GM10266 (cell line): ENCODE results near the gene MEP1A.

Source experiments
- DNase-seq: peaks from one replicate; pipeline ENCODE4 v3.0.0; 2012; ENCODE audit errors: extremely low spot score
- TF ChIP-seq, protein P1 (sequence below): IDR thresholded peaks from 2 replicates; pipeline ENCODE4 v1.5.1; 2012; ENCODE audit warnings: mild to moderate bottlenecking, low read depth; ENCODE audit not compliant: control insufficient read depth, insufficient read depth; ENCODE audit errors: missing control alignments

MEP1A gene

DNA sequence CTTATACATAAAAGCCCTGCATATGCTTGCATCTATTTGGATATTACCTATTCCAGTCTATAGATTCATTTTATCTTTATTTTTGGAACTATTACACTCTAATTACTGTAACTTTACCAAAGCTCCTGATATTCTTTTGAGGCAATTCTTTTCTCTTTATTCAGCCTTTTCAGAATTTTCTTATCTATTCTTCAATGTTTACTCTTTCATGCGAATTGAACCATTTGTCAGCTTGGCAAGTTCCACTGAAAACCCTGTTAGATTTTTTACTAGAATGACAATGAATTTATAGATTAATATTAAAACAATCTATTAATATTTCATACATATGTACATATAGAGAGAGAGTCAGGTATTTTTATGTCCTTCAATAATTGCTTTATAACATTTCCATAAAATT lies 554 bp upstream of the MEP1A start:
- no peak for DNase-seq
- TF ChIP-seq, protein P1, sequence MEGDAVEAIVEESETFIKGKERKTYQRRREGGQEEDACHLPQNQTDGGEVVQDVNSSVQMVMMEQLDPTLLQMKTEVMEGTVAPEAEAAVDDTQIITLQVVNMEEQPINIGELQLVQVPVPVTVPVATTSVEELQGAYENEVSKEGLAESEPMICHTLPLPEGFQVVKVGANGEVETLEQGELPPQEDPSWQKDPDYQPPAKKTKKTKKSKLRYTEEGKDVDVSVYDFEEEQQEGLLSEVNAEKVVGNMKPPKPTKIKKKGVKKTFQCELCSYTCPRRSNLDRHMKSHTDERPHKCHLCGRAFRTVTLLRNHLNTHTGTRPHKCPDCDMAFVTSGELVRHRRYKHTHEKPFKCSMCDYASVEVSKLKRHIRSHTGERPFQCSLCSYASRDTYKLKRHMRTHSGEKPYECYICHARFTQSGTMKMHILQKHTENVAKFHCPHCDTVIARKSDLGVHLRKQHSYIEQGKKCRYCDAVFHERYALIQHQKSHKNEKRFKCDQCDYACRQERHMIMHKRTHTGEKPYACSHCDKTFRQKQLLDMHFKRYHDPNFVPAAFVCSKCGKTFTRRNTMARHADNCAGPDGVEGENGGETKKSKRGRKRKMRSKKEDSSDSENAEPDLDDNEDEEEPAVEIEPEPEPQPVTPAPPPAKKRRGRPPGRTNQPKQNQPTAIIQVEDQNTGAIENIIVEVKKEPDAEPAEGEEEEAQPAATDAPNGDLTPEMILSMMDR, result no peak

DNA sequence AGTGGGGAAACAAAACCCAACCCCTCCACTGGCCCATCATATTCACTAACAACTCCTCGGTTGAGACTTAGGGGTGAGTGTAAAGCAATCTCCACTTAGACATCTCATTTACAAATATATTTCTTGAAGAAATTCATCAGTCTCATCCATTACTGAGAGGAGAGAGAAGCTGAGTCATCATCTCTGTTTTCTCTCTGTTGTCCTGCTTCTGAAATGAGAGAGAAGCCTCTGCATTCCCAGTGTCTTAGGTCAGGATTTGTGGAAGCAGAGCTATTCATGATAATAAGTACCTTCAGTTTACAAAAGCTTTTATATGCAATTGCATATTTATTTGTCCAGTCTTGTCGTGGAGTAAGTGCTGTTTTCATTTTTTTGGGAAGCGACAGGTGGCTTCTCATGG lies 879 bp downstream of the MEP1A start:
- TF ChIP-seq, protein P1, result no peak
- DNase-seq, result no peak

DNA sequence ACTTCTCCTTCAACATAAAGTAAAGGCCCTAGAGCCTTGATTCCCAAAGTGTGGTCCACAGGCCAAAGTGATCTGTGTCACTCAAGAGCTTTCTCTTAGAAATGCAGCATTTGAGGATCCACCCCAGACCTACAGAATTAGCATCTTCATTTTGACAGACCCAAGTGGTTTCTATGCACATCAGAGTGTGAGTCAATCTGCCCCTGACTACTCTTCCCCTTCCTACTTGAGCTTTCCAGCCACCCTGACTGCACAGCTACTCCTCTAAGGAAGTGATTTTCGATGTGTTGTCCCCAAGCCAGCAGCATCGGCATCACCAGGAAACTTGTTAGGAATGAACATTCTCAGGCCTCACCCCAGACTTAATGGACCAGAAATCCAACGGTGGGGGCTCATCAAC lies 2.6 kb downstream of the MEP1A start:
- DNase-seq, result no peak
- TF ChIP-seq, protein P1, result no peak

DNA sequence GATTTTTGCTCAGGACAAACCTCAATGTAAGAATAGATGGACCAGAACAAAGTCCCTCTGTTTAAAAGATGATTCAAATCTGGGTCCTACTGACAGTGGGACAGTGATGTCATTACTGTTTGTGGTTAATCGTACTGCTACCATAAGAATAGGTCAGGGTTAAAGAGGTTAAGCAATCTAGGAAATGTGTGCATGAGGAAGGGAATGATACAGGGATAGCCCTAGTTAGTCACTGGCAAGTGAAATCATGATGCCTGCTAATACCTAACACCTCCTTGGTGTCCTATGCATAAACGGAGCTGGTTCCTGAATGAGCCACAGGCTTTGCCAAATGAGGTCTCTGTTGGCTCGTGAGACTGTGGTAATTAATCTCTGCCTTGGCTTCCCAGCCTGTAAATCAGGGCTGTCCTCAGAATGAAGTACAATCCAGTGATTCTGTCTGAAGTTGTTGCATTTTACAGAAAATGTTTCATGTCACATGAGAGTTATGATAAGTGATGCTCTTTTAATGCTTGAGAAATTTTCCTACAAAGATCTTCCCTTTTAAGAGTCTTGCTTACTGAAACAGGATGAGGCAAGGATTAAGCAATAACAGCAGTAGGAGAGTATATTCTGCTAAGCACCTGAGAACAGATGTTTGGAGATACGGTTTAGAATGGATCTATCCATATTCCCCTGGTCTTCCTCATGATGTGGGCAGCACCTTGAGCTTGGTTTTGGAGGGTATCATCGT lies 3.8 kb downstream of the MEP1A start:
- TF ChIP-seq, protein P1, result no peak
- no peak for DNase-seq

DNA sequence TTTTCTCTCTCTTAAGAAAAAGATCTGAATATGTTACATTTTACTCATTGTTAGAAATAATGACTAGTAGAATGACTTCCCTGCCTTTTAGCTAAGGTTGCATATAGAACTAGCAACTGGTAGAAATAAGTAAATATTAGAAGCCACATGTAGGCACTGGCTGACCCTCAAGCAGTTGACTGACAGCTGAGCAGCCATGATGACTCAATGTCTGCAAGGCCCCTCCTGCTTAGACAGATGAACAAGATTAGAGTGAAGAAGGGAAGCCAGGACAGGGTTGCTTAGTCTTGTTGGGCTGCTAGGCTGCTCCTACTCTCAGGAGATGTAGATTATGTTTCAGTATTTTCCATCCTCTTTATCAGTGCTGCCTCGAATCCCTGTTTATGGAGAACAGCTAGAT lies 6.5 kb downstream of the MEP1A start:
- TF ChIP-seq, protein P1, result no peak
- DNase-seq, result no peak

DNA sequence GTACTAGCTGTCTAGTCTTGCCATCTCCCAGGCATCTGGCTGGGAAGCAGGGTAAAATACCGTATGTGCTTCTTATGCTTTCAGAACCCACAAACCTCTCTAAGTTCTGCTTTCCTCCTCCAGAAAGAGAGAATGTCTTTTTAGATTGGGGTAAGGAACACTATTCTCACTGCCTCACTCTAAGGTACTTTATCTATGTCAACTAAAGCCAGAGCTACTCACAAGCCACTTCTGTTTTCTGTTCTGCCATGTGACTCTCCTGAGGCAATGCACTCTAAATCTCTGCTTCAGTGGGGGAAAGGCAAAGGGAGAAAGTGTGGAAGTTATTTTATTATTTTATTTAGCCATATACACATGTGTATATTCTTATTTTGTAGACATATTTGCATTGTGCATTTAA lies 15.6 kb downstream of the MEP1A start:
- TF ChIP-seq, protein P1, result no peak
- DNase-seq, result no peak

DNA sequence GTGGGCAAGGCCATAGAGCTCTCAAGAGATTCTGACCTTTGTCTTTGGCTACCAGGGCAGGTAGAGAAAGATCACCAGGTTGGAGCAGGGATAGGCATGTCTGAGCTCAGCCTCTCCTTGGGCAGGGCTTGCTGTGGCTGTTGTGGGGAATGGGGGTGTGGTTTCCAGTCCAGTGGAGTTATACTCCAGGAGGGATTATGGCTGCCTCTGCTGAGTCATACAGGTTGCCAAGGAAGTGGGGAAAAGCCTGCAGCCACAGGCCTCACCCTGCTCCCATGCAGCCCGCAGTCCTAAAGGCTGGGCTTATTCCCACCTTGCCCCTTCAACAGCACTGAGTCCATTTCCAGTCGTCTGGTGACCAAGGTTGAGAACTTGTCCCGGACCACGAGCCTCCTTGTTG lies 21.9 kb downstream of the MEP1A start:
- TF ChIP-seq, protein P1, result no peak
- no peak for DNase-seq
